Measurements from ENCODE around the gene COMP. TPM values are rescaled to one million over a fixed set of nuclear protein-coding genes. Genes with fewer than 3 reads are reported as not detected.

The COMP gene
- total RNA-seq, 1 donor from 2014 or later: 1.7 TPM

- no peak overlapping the region for H3K27ac ChIP-seq (ENCODE audit: low read depth, low read length)
- H3K9ac ChIP-seq (ENCODE audit: low read length): no peak overlapping the region
- H3K4me3 ChIP-seq (ENCODE audit: insufficient read depth, low read depth, low read length): no peak overlapping the region
- H3K9me3 Mint-ChIP-seq (ENCODE audit: unreplicated experiment): no peaks in the 10 kb centered on the region
- no peak overlapping the region for H3K27ac Mint-ChIP-seq (ENCODE audit: unreplicated experiment)
- no peak overlapping the region for H3K4me3 Mint-ChIP-seq (ENCODE audit: unreplicated experiment)
- H3K9me3 ChIP-seq (ENCODE audit: insufficient read depth, low read depth, low read length): no peaks in the 10 kb centered on the region
- no peak overlapping the region for H2AFZ ChIP-seq (ENCODE audit: low read depth, low read length)
- H3K36me3 Mint-ChIP-seq (ENCODE audit: low read depth, unreplicated experiment): peaks cover 5% of the 10 kb centered on the region
- DNase-seq (ENCODE audit: low read depth) (no peak), FAIRE-seq (no peak)
- no peaks in the 10 kb centered on the region for H3K79me2 ChIP-seq (ENCODE audit: insufficient read depth, low read length)
- H3K36me3 ChIP-seq (ENCODE audit: insufficient read depth, low read length): no peaks in the 10 kb centered on the region
- H3K4me2 ChIP-seq (ENCODE audit: low read length): no peak overlapping the region
- peaks cover 7% of the 10 kb centered on the region for H3K4me1 Mint-ChIP-seq (ENCODE audit: low read depth, unreplicated experiment)
- H3K27me3 ChIP-seq (ENCODE audit: insufficient read depth, low read length): no peaks in the 10 kb centered on the region
- TF ChIP-seq EZH2 (IDR thresholded peaks at IDR 0.05; ENCODE audit: insufficient read depth, low read length): no peak
- TF ChIP-seq CTCF (IDR thresholded peaks at IDR 0.05; ENCODE audit: insufficient read depth, low read depth, low read length): no peak
- peaks cover 2% of the 10 kb centered on the region for H3K27me3 Mint-ChIP-seq (ENCODE audit: low read depth, unreplicated experiment)
- no peaks in the 10 kb centered on the region for H3K4me1 ChIP-seq (ENCODE audit: insufficient read depth, low read length)
- H4K20me1 ChIP-seq (ENCODE audit: insufficient read depth, low read length): peaks cover 42% of the 10 kb centered on the region
These were observed 45.2 kb downstream of the COMP start for GRCh38 chr19:18745931-18746330.

DNA sequence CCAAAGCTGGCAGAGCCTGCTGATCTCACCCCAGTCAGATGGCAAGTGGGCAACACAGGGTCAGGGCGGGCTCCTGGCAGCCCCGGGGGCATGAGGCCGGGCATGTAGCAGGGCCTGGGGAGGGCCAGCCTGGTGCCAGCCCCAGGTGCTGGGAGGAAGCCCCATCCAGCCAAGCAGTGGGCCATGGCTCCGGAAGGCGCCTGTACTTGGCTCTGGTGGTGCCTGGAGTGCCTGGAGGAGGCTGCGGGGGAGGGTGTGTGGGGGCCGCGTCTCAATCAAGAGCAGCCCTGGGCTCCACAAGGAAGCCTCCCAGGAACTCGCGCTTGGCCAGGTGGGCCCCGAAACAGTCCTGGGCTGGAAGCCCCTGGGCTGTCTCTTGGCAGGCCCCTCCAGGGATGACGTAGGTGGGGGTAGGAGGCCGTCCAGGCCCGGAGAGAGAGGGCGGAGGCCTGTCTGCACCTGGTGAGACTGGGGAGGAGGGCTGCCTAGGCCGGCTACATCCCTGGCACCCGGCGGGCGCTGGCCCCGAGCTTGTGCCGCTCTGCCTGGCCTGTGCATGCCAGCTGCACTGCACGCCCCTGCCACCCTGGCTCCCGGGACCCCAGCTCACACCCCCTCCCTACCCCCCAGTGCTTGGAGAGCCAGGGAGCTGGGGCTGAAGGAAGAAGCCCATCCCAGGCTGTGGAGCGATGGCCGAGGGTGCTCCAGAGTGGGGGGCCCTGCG, 45.9 kb downstream of the COMP start:
- H3K4me1 ChIP-seq (ENCODE audit: insufficient read depth, low read length): no peaks in the 10 kb centered on the region
- H3K27me3 Mint-ChIP-seq (ENCODE audit: low read depth, unreplicated experiment): peaks cover 2% of the 10 kb centered on the region
- DNase-seq (ENCODE audit: low read depth) (no peak), FAIRE-seq (no peak)
- H3K4me1 Mint-ChIP-seq (ENCODE audit: low read depth, unreplicated experiment): peaks cover 4% of the 10 kb centered on the region
- peaks cover under 1% of the 10 kb centered on the region for H3K36me3 Mint-ChIP-seq (ENCODE audit: low read depth, unreplicated experiment)
- no peaks in the 10 kb centered on the region for H3K9me3 Mint-ChIP-seq (ENCODE audit: unreplicated experiment)
- H3K9me3 ChIP-seq (ENCODE audit: insufficient read depth, low read depth, low read length): no peaks in the 10 kb centered on the region
- no peaks in the 10 kb centered on the region for H3K79me2 ChIP-seq (ENCODE audit: insufficient read depth, low read length)
- no peak overlapping the region for H3K27ac Mint-ChIP-seq (ENCODE audit: unreplicated experiment)
- H3K9ac ChIP-seq (ENCODE audit: low read length): no peak overlapping the region
- TF ChIP-seq CTCF (IDR thresholded peaks at IDR 0.05; ENCODE audit: insufficient read depth, low read depth, low read length) (no peak), EZH2 (IDR thresholded peaks at IDR 0.05; ENCODE audit: insufficient read depth, low read length) (no peak)
- H3K4me2 ChIP-seq (ENCODE audit: low read length): no peak overlapping the region
- H3K4me3 Mint-ChIP-seq (ENCODE audit: unreplicated experiment): no peak overlapping the region
- no peak overlapping the region for H3K4me3 ChIP-seq (ENCODE audit: insufficient read depth, low read depth, low read length)
- H3K27ac ChIP-seq (ENCODE audit: low read depth, low read length): no peak overlapping the region
- no peaks in the 10 kb centered on the region for H3K27me3 ChIP-seq (ENCODE audit: insufficient read depth, low read length)
- H2AFZ ChIP-seq (ENCODE audit: low read depth, low read length): no peak overlapping the region
- no peaks in the 10 kb centered on the region for H3K36me3 ChIP-seq (ENCODE audit: insufficient read depth, low read length)
- peaks cover 50% of the 10 kb centered on the region for H4K20me1 ChIP-seq (ENCODE audit: insufficient read depth, low read length)

DNA sequence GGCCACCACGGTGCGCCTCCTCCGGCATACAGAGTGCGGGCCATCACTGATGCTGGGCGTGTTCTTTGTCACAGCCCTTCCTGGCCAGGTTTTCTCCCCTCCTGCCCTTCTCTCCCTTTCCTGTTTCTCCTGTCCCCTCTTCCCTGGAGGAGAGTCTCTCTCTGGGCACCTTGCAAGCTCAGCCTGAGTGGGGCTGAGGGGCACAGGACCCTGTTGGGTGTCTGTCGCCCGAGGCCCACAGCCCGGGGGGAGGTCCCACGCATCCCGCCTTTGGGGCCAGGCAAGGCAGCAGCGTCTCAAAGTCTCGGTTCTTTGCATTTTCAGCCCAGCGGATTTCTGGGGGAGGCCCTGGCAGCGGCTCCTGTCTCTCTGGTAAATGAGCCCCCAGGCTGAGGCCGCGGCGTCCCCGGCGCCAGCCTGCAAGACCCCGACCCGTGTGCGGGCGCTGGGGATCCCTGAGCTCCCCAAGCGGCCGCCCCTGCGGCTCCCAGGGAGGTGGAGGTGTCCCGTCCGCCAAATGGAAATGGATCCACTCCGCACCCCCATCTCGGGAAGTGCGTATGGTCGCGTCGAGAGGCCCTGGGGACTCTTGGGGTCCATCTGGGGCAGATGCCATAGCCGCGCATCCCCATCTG, 47.2 kb downstream of the COMP start:
- no peak for FAIRE-seq
- H3K36me3 Mint-ChIP-seq (ENCODE audit: low read depth, unreplicated experiment): no peaks in the 10 kb centered on the region

More for the DNA sequence above, 47.2 kb downstream of the COMP start:
- Histone ChIP-seq H3K4me1 (ENCODE audit: insufficient read depth, low read length) (no peaks in the 10 kb centered on the region), H2AFZ (ENCODE audit: low read depth, low read length) (no peak overlapping the region), H3K9me3 (ENCODE audit: insufficient read depth, low read depth, low read length) (no peaks in the 10 kb centered on the region), H3K79me2 (ENCODE audit: insufficient read depth, low read length) (no peaks in the 10 kb centered on the region), H3K27ac (ENCODE audit: low read depth, low read length) (no peak overlapping the region), H4K20me1 (ENCODE audit: insufficient read depth, low read length) (peaks cover 59% of the 10 kb centered on the region), H3K4me2 (ENCODE audit: low read length) (no peak overlapping the region), H3K27me3 (ENCODE audit: insufficient read depth, low read length) (no peaks in the 10 kb centered on the region), H3K36me3 (ENCODE audit: insufficient read depth, low read length) (no peaks in the 10 kb centered on the region), H3K4me3 (ENCODE audit: insufficient read depth, low read depth, low read length) (no peak overlapping the region), H3K9ac (ENCODE audit: low read length) (no peak overlapping the region)
- Mint-ChIP-seq H3K27ac (ENCODE audit: unreplicated experiment) (no peak overlapping the region), H3K4me3 (ENCODE audit: unreplicated experiment) (no peak overlapping the region), H3K4me1 (ENCODE audit: low read depth, unreplicated experiment) (no peaks in the 10 kb centered on the region), H3K27me3 (ENCODE audit: low read depth, unreplicated experiment) (peaks cover 2% of the 10 kb centered on the region), H3K9me3 (ENCODE audit: unreplicated experiment) (no peaks in the 10 kb centered on the region)
- DNase-seq (ENCODE audit: low read depth): no peak
- no peak for TF ChIP-seq EZH2 (IDR thresholded peaks at IDR 0.05; ENCODE audit: insufficient read depth, low read length)
